ENCODE data around the gene UBE2C.

- TF ChIP-seq CTCF (IDR thresholded peaks at IDR 0.05; ENCODE audit: insufficient read depth, low read length): no peak
- TF ChIP-seq GABPA (IDR thresholded peaks at IDR 0.05; ENCODE audit: low read depth): no peak
Measured at GRCh38 chr20:45826381-45827019, 14.1 kb downstream of the UBE2C start.

Measured in HL-60 (cell line).